NOMO-1 (cell line): Measurements from ENCODE around the gene NRM.
"Not testable (repeated sequence)": the region's sequence is repeated elsewhere in the genome, so short reads cannot be mapped to it uniquely, and the experiment has no call there.

Experiments used
- DNase-seq, 2 experiments: peaks; one replicate each; lab custom pipeline; 2025; ENCODE audit not compliant: unreplicated experiment in 2 of 2; lab: John Stamatoyannopoulos, UW

The NRM gene

DNA sequence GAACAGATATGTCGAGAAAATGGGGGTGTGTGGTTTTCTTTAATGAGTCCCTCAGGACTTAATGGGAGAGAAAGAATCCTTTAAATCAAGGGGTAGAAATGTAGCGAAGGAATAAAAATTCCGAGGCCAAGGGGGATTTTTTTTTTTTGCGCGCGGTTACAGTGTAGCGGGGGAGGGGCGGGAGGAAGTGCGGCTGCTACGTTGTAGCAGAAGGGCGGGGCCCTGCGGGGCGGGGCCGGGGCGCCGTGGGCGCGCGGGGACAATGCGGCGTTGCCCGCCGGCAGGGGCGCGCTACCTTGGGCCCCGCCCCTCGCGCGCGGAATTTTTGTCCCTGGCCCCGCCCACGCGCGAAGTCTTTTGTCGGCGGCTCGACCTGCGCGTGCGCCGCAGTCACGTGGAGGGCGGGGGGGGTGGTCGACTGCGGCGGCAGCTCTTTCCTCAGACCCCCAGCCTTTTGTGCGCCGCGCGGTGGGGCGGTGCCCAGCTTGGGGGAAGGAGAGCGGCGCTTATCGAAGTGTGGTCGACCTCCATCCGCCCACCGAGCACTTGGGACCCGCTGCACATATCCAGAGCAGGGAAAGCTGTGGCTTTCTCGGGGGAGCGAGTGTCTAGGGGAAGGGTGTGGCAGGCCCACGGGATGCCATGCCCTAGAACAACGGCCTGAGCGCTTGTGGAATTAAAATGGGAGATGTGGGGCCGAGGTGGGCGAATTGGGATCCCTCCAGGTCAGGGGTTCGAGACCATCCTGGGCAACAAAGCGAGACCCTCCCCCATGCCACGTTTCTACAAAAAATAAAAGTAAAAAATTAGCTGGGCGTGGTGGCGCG is 30.6 kb upstream of the NRM start:
- peak; percentile 83 to 96 for DNase-seq

DNA sequence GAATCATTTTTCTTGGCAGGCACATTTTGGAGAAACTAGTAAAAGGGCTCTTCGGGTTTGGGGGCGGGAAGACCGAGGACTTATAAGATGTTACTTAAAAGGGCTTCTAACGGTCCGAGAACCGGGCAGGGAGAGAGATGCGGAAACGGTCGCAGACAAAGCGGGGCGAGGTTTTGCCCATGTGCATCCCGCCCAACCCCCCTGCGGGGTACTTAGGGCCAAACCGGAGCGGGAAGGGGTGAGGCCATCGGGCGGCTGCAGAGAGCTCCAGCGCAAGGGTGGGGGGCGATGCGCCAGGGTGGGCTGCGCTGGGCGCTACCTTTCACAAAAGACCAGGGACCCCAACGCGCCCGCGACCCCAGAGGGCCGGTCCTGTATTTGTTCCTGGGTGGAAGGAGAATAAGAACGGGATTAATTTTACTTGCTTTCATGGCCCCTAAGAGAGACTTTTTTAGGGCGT is 30.0 kb upstream of the NRM start:
- peak; percentile 56 to 76 for DNase-seq

- peak; percentile 97 to 99 for DNase-seq
These were observed 29.3 kb upstream of the NRM start, which contains the start of gene TUBB for GRCh38 chr6:30719791-30720737. Gene TUBB, plus strand, starts transcription at chr6:30720352. Its CDS starts 155 bp downstream, at chr6:30720507.

DNA sequence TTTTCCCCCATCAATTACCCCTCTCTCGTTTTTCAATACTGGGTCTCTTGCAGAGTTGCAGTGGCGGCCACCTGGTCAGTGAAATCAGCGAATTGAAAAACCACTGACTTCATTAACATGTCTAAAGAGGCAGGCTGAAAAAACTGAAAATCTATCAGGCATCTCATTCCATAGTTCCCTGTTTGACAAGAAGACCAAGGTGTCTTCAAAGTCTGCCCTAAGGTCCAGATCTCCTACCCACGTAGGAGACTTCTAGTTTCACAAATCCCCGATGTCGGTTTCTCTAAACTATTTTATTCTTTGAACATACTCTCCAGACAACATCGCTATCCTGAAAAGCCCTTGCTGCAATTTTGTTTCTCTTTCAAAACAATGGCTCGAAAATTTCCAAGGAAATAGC is 28.6 kb upstream of the NRM start:
- DNase-seq: no peak

- DNase-seq: not testable (repeated sequence)
These were observed 27.3 kb upstream of the NRM start for GRCh38 chr6:30717845-30718720.

DNA sequence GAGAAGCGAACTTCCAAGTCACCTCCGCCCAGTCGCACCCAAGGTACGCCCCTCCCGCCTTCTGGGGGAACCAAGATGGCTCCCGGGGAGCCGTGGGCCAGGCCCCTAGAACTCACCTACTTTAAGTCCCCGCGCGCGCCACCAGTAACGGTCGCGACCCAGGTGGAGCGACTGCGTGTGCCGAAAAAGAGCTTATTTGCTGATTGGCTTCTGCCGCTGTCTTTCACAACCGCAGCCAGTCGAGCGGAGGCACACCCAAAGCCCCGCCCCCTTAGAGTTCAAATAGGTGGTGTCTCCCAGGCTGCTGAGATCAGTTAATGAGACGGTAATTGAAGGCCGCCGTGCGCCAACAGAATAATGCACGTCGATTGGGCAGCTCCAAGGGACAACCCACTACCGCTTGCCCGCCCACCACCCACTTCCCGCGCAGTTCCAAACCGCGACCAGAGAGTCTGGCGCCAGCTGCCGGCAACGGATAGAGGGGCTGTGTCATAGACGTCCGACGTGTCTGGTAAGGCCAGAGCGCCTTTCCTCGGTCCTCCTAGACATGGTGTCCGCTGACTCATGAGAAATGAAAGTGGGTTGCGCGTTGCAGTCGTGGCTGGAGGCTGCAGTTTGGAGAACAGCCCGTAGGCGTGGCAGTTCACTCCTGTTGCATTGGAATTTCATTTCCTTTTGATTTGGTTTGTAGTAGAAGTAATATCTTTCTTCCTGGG is 26.5 kb upstream of the NRM start, which contains the start of gene MDC1:
MDC1 (minus strand) TSS at position 153 of the 716 bp plus-strand sequence. CDS start 2,106 bp downstream, outside the sequence.
- peak; percentile 100 for DNase-seq

DNA sequence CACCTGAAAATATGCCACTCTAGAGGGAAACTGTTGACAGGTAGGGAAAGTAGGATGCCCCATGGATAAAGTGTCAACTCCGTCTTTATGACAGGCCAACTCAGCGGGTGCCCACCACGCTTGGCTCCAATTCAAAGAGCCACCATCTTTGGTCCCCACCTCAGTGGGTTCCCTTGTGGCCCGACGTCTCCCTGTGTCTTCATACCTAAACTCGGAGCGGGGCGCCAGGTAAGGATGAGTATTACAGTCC is 26.0 kb upstream of the NRM start:
- DNase-seq: no peak

- no peak for DNase-seq
These were observed 23.5 kb upstream of the NRM start for GRCh38 chr6:30714263-30714662.

DNA sequence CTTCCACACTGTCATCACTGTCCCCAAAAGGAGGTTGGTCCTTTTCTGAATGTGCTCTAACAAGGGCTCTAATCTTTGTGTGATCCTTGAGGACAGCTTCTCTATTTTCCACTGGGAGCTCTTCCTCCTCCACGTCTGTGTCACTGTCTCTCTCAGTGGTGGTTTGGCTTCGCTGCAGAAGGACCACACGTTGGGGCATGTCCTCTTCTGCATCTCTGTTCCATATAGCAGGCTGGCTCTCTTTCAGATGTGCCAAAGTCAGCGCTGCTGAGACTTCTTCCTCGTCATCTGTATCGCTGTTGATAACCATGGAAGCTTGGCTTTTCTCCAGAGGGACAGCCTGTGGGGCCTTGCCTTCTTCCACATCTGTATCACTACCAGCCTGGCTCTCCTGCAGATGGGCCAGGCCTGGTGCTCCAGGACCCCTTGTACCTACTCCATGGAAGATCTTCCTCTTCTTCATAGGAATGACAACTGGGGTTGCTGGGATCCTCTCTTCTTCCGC is 21.7 kb upstream of the NRM start:
- no peak for DNase-seq

- DNase-seq: no peak
These were observed 21.1 kb upstream of the NRM start for GRCh38 chr6:30711758-30712380.

DNA sequence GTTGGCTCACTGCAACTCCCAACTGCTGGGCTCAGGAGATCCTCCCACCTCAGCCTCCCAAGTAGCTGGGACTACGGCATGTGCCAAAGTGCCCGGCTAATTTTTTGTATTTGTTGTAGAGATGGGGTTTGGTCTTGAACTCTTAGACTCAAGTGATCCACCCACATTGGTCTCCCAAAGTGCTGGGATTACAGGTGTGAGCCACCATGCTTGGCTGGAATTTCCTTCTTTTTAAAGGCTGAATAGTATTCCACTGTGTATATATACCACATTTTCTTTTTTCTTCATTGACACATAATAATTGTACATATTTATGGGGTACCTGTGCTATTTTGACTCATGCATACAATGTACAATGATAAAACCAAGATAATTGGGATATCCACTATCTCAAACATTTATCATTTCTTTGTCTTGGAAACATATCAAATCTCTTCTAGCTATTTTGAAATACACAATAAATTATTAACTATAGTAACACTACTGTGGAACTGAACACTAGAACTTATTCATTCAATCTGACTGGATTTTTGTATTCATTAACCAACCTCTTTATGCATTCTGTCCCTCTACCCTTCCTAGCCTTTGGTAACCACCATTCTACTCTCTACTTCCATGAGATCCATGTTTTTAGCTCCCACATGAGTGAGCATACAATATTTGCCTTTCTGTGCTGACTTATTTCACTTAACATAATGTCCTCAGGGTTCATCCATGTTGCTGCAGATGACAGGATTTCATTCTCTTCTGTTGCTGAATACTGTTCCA is 18.5 kb upstream of the NRM start:
- DNase-seq: no peak

- DNase-seq: no peak
These were observed 16.6 kb upstream of the NRM start for GRCh38 chr6:30707281-30707850.

DNA sequence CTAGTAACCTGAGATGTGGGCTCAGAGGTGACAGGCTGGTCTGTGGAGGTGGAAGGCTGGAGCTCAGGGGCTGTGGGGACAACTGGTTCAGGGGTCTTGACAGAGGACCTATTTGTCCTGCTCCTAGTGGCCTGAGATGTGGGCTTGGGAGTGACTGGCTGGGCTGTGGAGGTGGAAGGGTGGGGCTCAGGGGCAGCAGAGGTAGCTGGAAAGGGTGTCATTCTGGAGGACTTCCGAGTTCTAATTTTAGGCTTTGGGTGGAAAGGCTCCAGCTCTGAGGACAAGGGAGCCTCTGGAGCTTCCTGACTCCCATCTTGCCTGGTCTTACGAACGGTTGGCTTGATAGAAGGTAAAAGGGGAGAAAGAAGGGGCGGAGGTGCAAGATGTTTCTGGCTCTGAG is 14.8 kb upstream of the NRM start:
- DNase-seq: no peak

DNA sequence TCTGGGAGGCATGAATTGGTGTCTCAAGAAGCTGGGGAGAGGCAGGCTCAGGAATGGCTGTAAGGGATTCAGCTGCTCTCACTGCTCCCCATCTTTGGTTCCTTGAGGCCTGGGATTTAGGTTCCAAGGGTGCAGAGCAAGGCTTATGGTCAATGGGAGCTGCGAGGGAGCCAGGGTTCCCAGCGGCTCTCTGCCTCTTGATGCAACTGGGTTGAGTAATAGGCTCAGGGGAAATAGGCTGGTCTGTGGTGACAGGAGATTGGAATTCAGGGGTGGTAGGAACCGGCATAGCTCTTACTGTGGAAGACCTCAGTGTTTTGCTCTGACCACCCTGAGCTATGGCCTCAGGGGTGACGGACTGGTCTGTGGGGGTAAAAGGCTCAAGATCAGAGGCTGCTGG is 13.0 kb upstream of the NRM start:
- no peak for DNase-seq

DNA sequence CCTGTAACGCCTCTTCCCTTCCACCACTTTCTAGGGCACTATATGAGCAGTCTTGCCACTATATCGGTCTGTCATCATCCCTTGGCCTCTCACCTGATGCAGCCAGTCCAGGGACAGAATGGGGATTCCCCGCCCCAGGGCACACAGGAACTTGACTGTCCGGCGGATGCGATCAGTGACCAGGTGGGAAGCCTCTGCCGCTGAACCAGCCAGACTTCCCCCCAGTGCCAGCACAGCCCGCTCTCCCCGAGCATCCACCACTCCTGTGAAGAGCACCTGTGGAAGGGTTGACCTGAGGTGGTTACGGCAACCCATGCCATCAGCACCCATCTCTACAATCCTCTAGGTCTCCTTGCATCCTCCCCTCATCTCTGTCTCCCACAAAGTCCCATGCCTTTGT is 12.2 kb upstream of the NRM start:
- no peak for DNase-seq

DNA sequence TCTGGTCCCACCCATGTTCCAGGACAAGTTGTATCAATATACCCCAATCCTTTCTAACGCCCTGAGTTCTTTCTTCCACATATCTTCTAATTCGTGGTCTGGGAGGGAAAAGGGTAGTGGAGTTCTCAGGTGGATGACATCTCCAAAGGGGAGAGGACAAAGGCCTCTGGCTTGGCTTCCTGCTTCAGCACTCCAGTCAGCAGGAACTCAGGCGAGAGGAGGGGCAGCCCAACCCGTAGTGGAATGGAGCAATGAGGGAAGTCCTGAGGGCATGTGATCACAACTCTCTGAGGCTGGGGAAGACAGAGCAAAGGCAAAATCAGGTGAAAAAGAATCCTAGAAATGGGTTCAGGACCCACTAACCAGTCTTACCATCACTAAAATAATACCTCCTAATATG is 9.6 kb upstream of the NRM start:
- no peak for DNase-seq

DNA sequence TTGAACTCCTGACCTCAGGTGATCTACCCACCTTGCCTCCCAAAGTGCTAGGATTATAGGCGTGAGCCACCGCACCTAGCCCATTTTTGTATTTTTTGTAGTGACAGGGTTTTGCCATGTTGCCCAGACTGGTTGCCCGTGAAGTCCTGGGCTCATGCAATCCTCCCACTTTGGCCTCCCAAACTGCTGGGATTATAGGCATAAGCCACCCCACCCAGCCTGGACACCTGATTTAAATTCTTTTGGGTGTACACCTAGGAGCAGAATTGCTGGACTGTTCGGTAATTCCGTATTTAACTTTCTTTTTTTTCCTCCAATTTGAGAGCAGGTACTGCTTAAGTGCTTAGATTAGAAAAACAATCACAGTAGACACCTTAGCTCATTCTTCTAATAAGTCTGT is 5.6 kb upstream of the NRM start:
- no peak for DNase-seq

- DNase-seq: no peak
These were observed 544 bp upstream of the NRM start for GRCh38 chr6:30691208-30691847.
